Coronary artery (tissue), 2 donors: ENCODE results near the gene CD70.
"Not testable (repeated sequence)": the region's sequence is repeated elsewhere in the genome, so short reads cannot be mapped to it uniquely, and the experiment has no call there.

Experiments used
- DNase-seq: peaks from one replicate; pipeline ENCODE4 v3.0.0-alpha.2; 2017; ENCODE audit warnings: low spot score
- H3K27ac ChIP-seq, 2 donors: fragments of 200-600 bp; sonication (generic); one replicate each; pipeline ENCODE4 v1.5.1; 2016 to 2019
- H3K4me3 ChIP-seq: fragments of 200-600 bp; sonication (generic); 2 replicates; pipeline ENCODE4 v1.5.1; 2016; ENCODE audit warnings: mild to moderate bottlenecking, moderate library complexity
- CTCF ChIP-seq: fragments of 200-600 bp; sonication (generic); IDR thresholded peaks from one replicate; pipeline ENCODE4 v1.5.1; 2019; ENCODE audit warnings: antibody characterized with exemption

CD70 gene

DNA sequence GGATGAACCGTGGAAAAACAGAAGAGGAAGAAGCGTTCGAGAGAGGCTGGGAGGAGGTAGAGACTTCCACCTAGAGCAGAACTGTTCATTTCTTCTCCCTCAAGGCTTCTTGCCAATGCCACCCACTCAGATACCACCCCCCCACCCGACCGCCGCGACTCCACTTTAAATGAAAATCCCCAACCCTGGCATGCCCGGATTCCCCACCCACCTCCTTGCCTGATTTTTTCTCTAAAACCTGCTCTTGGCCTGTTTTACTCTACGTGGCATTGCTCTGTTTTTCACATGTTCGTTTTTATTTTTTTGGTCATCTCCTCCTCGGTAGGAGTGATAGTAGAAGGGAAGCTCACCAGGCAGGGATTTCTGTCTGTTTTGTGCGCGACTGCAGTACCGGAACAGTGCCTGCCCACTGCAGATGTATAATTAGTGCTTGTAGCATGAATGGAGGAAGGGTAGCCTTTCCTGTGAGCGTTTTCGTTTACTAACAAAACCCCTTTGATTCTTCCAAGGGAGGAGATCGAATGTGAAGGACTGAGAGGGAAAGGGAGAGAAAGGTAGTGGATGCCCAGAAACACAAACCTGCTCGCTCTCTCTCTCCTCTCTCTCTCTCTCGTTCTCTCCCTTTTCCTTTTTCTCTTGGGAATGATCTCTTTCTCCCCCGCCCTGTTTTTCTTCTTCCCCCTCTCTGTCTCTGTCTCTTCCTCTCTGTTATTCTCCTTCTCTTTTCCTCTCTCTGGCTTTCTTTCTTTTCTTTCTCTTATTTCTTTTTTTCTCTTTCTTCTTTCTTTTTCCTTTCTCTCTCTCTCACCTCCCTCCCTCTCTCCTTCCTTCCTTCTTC, 2.2 kb downstream of the CD70 start:
- H3K27ac ChIP-seq = no peak overlapping the region
- H3K4me3 ChIP-seq = no peak overlapping the region
- no peak for TF ChIP-seq CTCF
- DNase-seq = no peak

- no peak for TF ChIP-seq CTCF
- Histone ChIP-seq H3K27ac (no peak overlapping the region), H3K4me3 (no peak overlapping the region)
- no peak for DNase-seq
Observed at GRCh38 chr19:6587998-6588507, 2.9 kb downstream of the CD70 start.

GRCh38 chr19:6587093-6587820, 3.7 kb downstream of the CD70 start:
- Histone ChIP-seq H3K4me3 (peak overlapping the region; percentile 33), H3K27ac (no peak overlapping the region)
- no peak for DNase-seq
- TF ChIP-seq CTCF = no peak

DNA sequence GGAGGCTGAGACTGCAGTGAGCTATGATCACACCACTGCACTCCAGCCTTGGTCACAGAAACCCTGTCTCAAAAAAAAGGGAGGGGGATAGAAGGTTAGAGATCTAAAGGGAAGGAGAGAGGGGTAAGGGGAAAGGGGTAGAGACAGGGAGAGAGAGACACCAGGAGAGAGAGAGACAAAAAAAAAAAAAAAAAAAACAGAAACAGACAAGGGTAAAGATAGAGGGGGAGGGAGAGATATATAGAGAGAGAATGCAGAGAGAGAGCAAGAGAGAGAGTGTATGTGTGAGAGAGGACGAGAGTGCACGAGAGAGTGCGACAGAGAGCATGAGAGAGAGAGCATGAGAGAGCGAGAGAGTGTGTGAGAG, 4.2 kb downstream of the CD70 start:
- no peak for TF ChIP-seq CTCF
- DNase-seq = no peak
- Histone ChIP-seq H3K27ac (no peak overlapping the region), H3K4me3 (no peak overlapping the region)

GRCh38 chr19:6586056-6586455, 4.9 kb downstream of the CD70 start:
- no peak overlapping the region for H3K4me3 ChIP-seq
- no peak overlapping the region for H3K27ac ChIP-seq
- DNase-seq = no peak
- no peak for TF ChIP-seq CTCF

- not testable (repeated sequence) for H3K4me3 ChIP-seq, H3K27ac ChIP-seq, DNase-seq
Observed at GRCh38 chr19:6582515-6583484, 8.2 kb downstream of the CD70 start.

- no peak overlapping the region for H3K4me3 ChIP-seq
- no peak for DNase-seq
- no peak overlapping the region for H3K27ac ChIP-seq
- TF ChIP-seq CTCF = no peak
Observed at GRCh38 chr19:6580313-6580712, 10.6 kb downstream of the CD70 start.
